GM23338 (cell line): ENCODE results near the gene GDE1. TPM values are rescaled to one million over a fixed set of nuclear protein-coding genes. Genes with fewer than 3 reads are reported as not detected.

Experiments
- ATAC-seq: fragments of 200-7000 bp; cut with Tn5 transposase; 3 replicates; pipeline ENCODE4 v1.9.1; 2020
- DNase-seq: peaks from one replicate; pipeline ENCODE4 v3.0.0-alpha.2; 2015; ENCODE audit warnings: low spot score
- H2AFZ ChIP-seq: fragments of 200-600 bp; sonication (generic); 2 replicates; pipeline ENCODE4 v1.8.0; 2016; ENCODE audit warnings: antibody characterized with exemption, mild to moderate bottlenecking, moderate library complexity
- H3F3A ChIP-seq: fragments of 200-600 bp; sonication (generic); replicated peaks from 2 replicates; pipeline ENCODE4 v1.8.0; 2017; ENCODE audit warnings: antibody characterized with exemption, mixed run types, low read depth
- H3K27ac ChIP-seq: fragments of 200-600 bp; sonication (generic); 2 replicates; pipeline ENCODE4 v1.6.1; 2016; ENCODE audit warnings: low read depth
- H3K27me3 ChIP-seq: fragments of 200-600 bp; sonication (generic); 2 replicates; pipeline ENCODE4 v1.8.0; 2016; ENCODE audit warnings: mild to moderate bottlenecking, mixed run types, moderate library complexity; ENCODE audit not compliant: insufficient read depth
- H3K36me3 ChIP-seq: fragments of 200-600 bp; sonication (generic); 2 replicates; pipeline ENCODE4 v1.8.0; 2016; ENCODE audit warnings: mild to moderate bottlenecking; ENCODE audit not compliant: insufficient read depth
- H3K4me1 ChIP-seq: fragments of 200-600 bp; sonication (generic); 2 replicates; pipeline ENCODE4 v1.8.0; 2016; ENCODE audit warnings: mild to moderate bottlenecking, moderate library complexity; ENCODE audit not compliant: insufficient read depth
- H3K4me2 ChIP-seq: fragments of 200-600 bp; sonication (generic); 2 replicates; pipeline ENCODE4 v1.7.1; 2017; ENCODE audit warnings: mixed run types
- H3K4me3 ChIP-seq: fragments of 200-600 bp; sonication (generic); 2 replicates; pipeline ENCODE4 v1.6.1; 2016; ENCODE audit warnings: mixed run types
- H3K79me2 ChIP-seq: fragments of 200-600 bp; sonication (generic); replicated peaks from 2 replicates; pipeline ENCODE4 v1.8.0; 2017; ENCODE audit warnings: mild to moderate bottlenecking; ENCODE audit not compliant: insufficient read depth
- H3K9me2 ChIP-seq: fragments of 200-600 bp; sonication (generic); 2 replicates; pipeline ENCODE4 v1.8.0; 2017; ENCODE audit not compliant: insufficient read depth
- H4K20me1 ChIP-seq: fragments of 200-600 bp; sonication (generic); replicated peaks from 2 replicates; pipeline ENCODE4 v1.8.0; 2017; ENCODE audit warnings: mild to moderate bottlenecking; ENCODE audit not compliant: insufficient read depth
- H3K27ac Mint-ChIP-seq: 2 replicates; pipeline ENCODE4 v1.8.0; 2020; ENCODE audit warnings: inconsistent platforms, mild to moderate bottlenecking, moderate library complexity, mixed read lengths
- H3K27me3 Mint-ChIP-seq: 3 replicates; pipeline ENCODE4 v1.8.0; 2022; ENCODE audit warnings: low read depth, mild to moderate bottlenecking, moderate library complexity, mixed read lengths, inconsistent platforms; ENCODE audit not compliant: insufficient read depth, poor library complexity
- H3K36me3 Mint-ChIP-seq: 3 replicates; pipeline ENCODE4 v1.8.0; 2021; ENCODE audit warnings: low read depth, mild to moderate bottlenecking, inconsistent platforms, moderate library complexity, mixed read lengths
- H3K4me1 Mint-ChIP-seq: 3 replicates; pipeline ENCODE4 v1.8.0; 2020; ENCODE audit warnings: mild to moderate bottlenecking, inconsistent platforms, mixed read lengths
- H3K4me3 Mint-ChIP-seq: 3 replicates; pipeline ENCODE4 v1.8.0; 2021; ENCODE audit warnings: moderate library complexity, mild to moderate bottlenecking, inconsistent platforms, mixed read lengths
- H3K9me3 Mint-ChIP-seq: 3 replicates; pipeline ENCODE4 v1.8.0; 2020; ENCODE audit warnings: moderate library complexity, mild to moderate bottlenecking, inconsistent platforms, mixed read lengths
- CREB1 ChIP-seq: fragments of 250-450 bp; sonication (Bioruptor Pico); IDR thresholded peaks from 2 replicates; pipeline ENCODE4 v1.5.0; 2020; ENCODE audit warnings: low read depth, mild to moderate bottlenecking, moderate library complexity
- CTCF ChIP-seq, 2 experiments: fragments of 200-600 bp in 1 of 2; sonication (generic) in 1 of 2; conservative IDR thresholded peaks; 2 replicates each; pipeline versions ENCODE4 v1.5.1 to v1.6.1; 2016 to 2017; ENCODE audit warnings: antibody characterized with exemption in 2 of 2, low read depth in 2 of 2, mild to moderate bottlenecking in 2 of 2, moderate library complexity in 1 of 2
- ETS1 ChIP-seq: IDR thresholded peaks from 2 replicates; pipeline ENCODE4 v1.6.1; 2016; ENCODE audit warnings: antibody characterized with exemption
- EZH2phosphoT487 ChIP-seq: fragments of 200-600 bp; sonication (generic); IDR thresholded peaks from one replicate; pipeline ENCODE4 v1.8.1; 2018; ENCODE audit warnings: antibody characterized with exemption; ENCODE audit not compliant: unreplicated experiment
- JUNB ChIP-seq: IDR thresholded peaks from one replicate; pipeline ENCODE4 v1.6.1; 2016; ENCODE audit warnings: antibody characterized with exemption; ENCODE audit not compliant: unreplicated experiment
- NANOG ChIP-seq: IDR thresholded peaks from 2 replicates; pipeline ENCODE4 v1.6.1; 2016; ENCODE audit warnings: antibody characterized with exemption, borderline replicate concordance
- POLR2AphosphoS5 ChIP-seq: IDR thresholded peaks from 2 replicates; pipeline ENCODE4 v1.6.1; 2016; ENCODE audit warnings: antibody characterized with exemption, low read depth
- REST ChIP-seq: IDR thresholded peaks from one replicate; pipeline ENCODE4 v1.6.1; 2018; ENCODE audit warnings: antibody characterized with exemption; ENCODE audit not compliant: unreplicated experiment
- STAT1 ChIP-seq: IDR thresholded peaks from one replicate; pipeline ENCODE4 v1.6.1; 2016; ENCODE audit warnings: antibody characterized with exemption; ENCODE audit not compliant: unreplicated experiment
- ZNF331 ChIP-seq: fragments of 250-450 bp; sonication (Bioruptor Pico); IDR thresholded peaks from 2 replicates; pipeline ENCODE4 v1.5.0; 2020; ENCODE audit warnings: low read depth, mild to moderate bottlenecking, moderate library complexity
- polyA plus RNA-seq: library from polyadenylated mRNA; unstranded; fragments of >200 nt; fragmentation: Nextera tagmentation; extraction: Ambion mirVana; gene quantifications from 2 replicates; pipeline ENCODE4 v1.2.1, GENCODE V29; 2016
- total RNA-seq: library from RNA; depleted of rRNA; stranded (reverse); fragments of >200 nt; shearing (Covaris generic); gene quantifications from 2 replicates; pipeline ENCODE4 v1.2.3, GENCODE V29; 2014

GDE1 gene
- total and polyA plus RNA-seq, 2 experiments from 2014 or later, result 30.0 to 69.3 TPM

- Histone ChIP-seq H4K20me1 (peaks cover 14% of the 10 kb centered on the region), H2AFZ (no peak overlapping the region), H3K79me2 (peaks cover 62% of the 10 kb centered on the region), H3F3A (no peaks in the 10 kb centered on the region), H3K36me3 (peaks cover 24% of the 10 kb centered on the region), H3K4me3 (no peak overlapping the region), H3K9me2 (no peaks in the 10 kb centered on the region), H3K4me2 (no peak overlapping the region), H3K27ac (no peak overlapping the region), H3K4me1 (peaks cover 6% of the 10 kb centered on the region), H3K27me3 (no peaks in the 10 kb centered on the region)
- Mint-ChIP-seq H3K36me3 (peaks cover 51% of the 10 kb centered on the region), H3K9me3 (no peaks in the 10 kb centered on the region; the same call in 2 of the 3 replicates), H3K4me1 (peaks cover 7% of the 10 kb centered on the region; the same call in 2 of the 3 replicates), H3K4me3 (no peak overlapping the region), H3K27me3 (no peaks in the 10 kb centered on the region), H3K27ac (no peak overlapping the region)
- DNase-seq (no peak), ATAC-seq (no peak)
- no peak for TF ChIP-seq EZH2phosphoT487
Observed at GRCh38 chr16:19515757-19516156, 6.1 kb downstream of the GDE1 start.

GRCh38 chr16:19513377-19514053 is 8.4 kb downstream of the GDE1 start:
- no peaks in the 10 kb centered on the region for H3F3A ChIP-seq
- no peak overlapping the region for H3K4me2 ChIP-seq
- Mint-ChIP-seq H3K36me3 (peaks cover 54% of the 10 kb centered on the region), H3K4me3 (no peak overlapping the region), H3K4me1 (no peaks in the 10 kb centered on the region), H3K9me3 (no peaks in the 10 kb centered on the region; the same call in 2 of the 3 replicates), H3K27ac (no peak overlapping the region), H3K27me3 (no peaks in the 10 kb centered on the region)
- DNase-seq (no peak), ATAC-seq (no peak)
- H3K27me3 ChIP-seq, result no peaks in the 10 kb centered on the region
- H3K4me1 ChIP-seq, result no peaks in the 10 kb centered on the region
- H2AFZ ChIP-seq, result no peak overlapping the region
- no peak overlapping the region for H3K4me3 ChIP-seq
- peaks cover 6% of the 10 kb centered on the region for H4K20me1 ChIP-seq
- no peak overlapping the region for H3K27ac ChIP-seq
- H3K36me3 ChIP-seq, result peaks cover 24% of the 10 kb centered on the region
- H3K9me2 ChIP-seq, result no peaks in the 10 kb centered on the region
- H3K79me2 ChIP-seq, result peaks cover 40% of the 10 kb centered on the region
- TF ChIP-seq POLR2AphosphoS5 (no peak), REST (no peak), ETS1 (no peak), EZH2phosphoT487 (no peak), JUNB (no peak), ZNF331 (CRISPR knock-in tag) (no peak), CREB1 (CRISPR knock-in tag) (no peak), NANOG (no peak), STAT1 (no peak), CTCF (conservative IDR thresholded peaks at IDR 0.05; ENCODE audit: low read depth in 2 of 2) (no peak)
